ENCODE data around the gene GPR68. TPM values are rescaled to one million over a fixed set of nuclear protein-coding genes. Genes with fewer than 3 reads are reported as not detected.

The GPR68 gene
- total RNA-seq, 1 experiment from 2014 or later, result 0.28 TPM

- no peak for DNase-seq (ENCODE audit: low read depth, low spot score)
Observed at GRCh38 chr14:91252871-91253794, 8.6 kb upstream of the GPR68 start.

GRCh38 chr14:91250912-91251311, 6.4 kb upstream of the GPR68 start:
- no TSS peak for BruUV-seq (replicated peaks)
- H3K36me3 ChIP-seq (ENCODE audit: control insufficient read depth, insufficient read depth, low read length), result no peaks in the 10 kb centered on the region
- no peaks in the 10 kb centered on the region for H3K9me3 ChIP-seq (ENCODE audit: control insufficient read depth, insufficient read depth, low read depth, low read length)
- ChIA-PET CTCF (no interaction called here), POLR2A (no interaction called here)
- H3K27me3 ChIP-seq (ENCODE audit: control insufficient read depth, insufficient read depth, low read length), result no peaks in the 10 kb centered on the region
- no peak overlapping the region for H3K4me3 ChIP-seq (ENCODE audit: low read depth in 2 of 2, low read length in 2 of 2)
- H3K27ac ChIP-seq (ENCODE audit: low read length), result no peak overlapping the region
- in situ Hi-C loops (cut with HindIII; ENCODE audit: low pct_unique_long_range_greater_than_20kb, low sequenced_read_pairs) (no loop called here), intact Hi-C loops (cut with micrococcal nuclease; ENCODE audit: unreplicated experiment) (no loop called here)
- ATAC-seq (no peak), DNase-seq (ENCODE audit: low read depth, low spot score) (no peak)
- no peaks in the 10 kb centered on the region for H3K4me1 ChIP-seq (ENCODE audit: control insufficient read depth, insufficient read depth, low read length)
- TF ChIP-seq REST (IDR thresholded peaks at IDR 0.05; ENCODE audit: insufficient read depth in 1 of 2, low read depth in 2 of 2, low read length in 1 of 2) (no peak), POLR2AphosphoS5 (IDR thresholded peaks at IDR 0.05; ENCODE audit: low read depth, low read length) (no peak), CTCF (IDR thresholded peaks at IDR 0.05) (no peak), TCF7L2 (IDR thresholded peaks at IDR 0.05; ENCODE audit: low read depth, low read length) (no peak), SIN3A (IDR thresholded peaks at IDR 0.05; ENCODE audit: borderline replicate concordance, insufficient read depth, low read depth, low read length) (no peak)

More at GRCh38 chr14:91252871-91253794, 8.6 kb upstream of the GPR68 start:
- H3K36me3 ChIP-seq (ENCODE audit: control insufficient read depth, insufficient read depth, low read length), result no peaks in the 10 kb centered on the region
- H3K27me3 ChIP-seq (ENCODE audit: control insufficient read depth, insufficient read depth, low read length), result no peaks in the 10 kb centered on the region
- in situ Hi-C loops (cut with HindIII; ENCODE audit: low pct_unique_long_range_greater_than_20kb, low sequenced_read_pairs) (no loop called here), intact Hi-C loops (cut with micrococcal nuclease; ENCODE audit: unreplicated experiment) (no loop called here)
- BruUV-seq (replicated peaks), result no TSS peak
- no peak overlapping the region for H3K27ac ChIP-seq (ENCODE audit: low read length)
- no peaks in the 10 kb centered on the region for H3K9me3 ChIP-seq (ENCODE audit: control insufficient read depth, insufficient read depth, low read depth, low read length)
- H3K4me3 ChIP-seq (ENCODE audit: low read depth in 2 of 2, low read length in 2 of 2), result peak overlapping the region; percentile 41 to 43
- ATAC-seq, result peak; percentile 66
- no peaks in the 10 kb centered on the region for H3K4me1 ChIP-seq (ENCODE audit: control insufficient read depth, insufficient read depth, low read length)
- TF ChIP-seq POLR2AphosphoS5 (IDR thresholded peaks at IDR 0.05; ENCODE audit: low read depth, low read length) (no peak), REST (IDR thresholded peaks at IDR 0.05; ENCODE audit: insufficient read depth in 1 of 2, low read depth in 2 of 2, low read length in 1 of 2) (no peak), CTCF (IDR thresholded peaks at IDR 0.05) (no peak), SIN3A (IDR thresholded peaks at IDR 0.05; ENCODE audit: borderline replicate concordance, insufficient read depth, low read depth, low read length) (no peak)
- ChIA-PET POLR2A (no interaction called here), CTCF (interaction anchor here (0.5 kb wide), 1 partner anchor 166 kb away, joined by 5 read pairs; no protein-coding TSS in a partner anchor)

Data from Panc1 (cell line).